Progenitor cell of endocrine pancreas (in vitro differentiated cells): ENCODE measurements around the gene TALDO1. TPM values are rescaled to one million over a fixed set of nuclear protein-coding genes. Genes with fewer than 3 reads are reported as not detected.

Experiments used
- DNase-seq: peaks from one replicate; pipeline ENCODE4 v3.0.0; 2021; ENCODE audit warnings: low spot score; ENCODE audit not compliant: unreplicated experiment
- H3K27ac Mint-ChIP-seq: 2 replicates; pipeline ENCODE4 v1.8.0; 2021; ENCODE audit warnings: mild to moderate bottlenecking, moderate library complexity, mixed read lengths
- H3K27me3 Mint-ChIP-seq: 2 replicates; pipeline ENCODE4 v1.8.0; 2021; ENCODE audit warnings: mixed read lengths
- H3K36me3 Mint-ChIP-seq: 2 replicates; pipeline ENCODE4 v1.8.0; 2022; ENCODE audit warnings: mixed read lengths; ENCODE audit not compliant: insufficient read depth
- H3K4me1 Mint-ChIP-seq: 2 replicates; pipeline ENCODE4 v1.8.0; 2021; ENCODE audit warnings: low read depth, mixed read lengths
- H3K4me3 Mint-ChIP-seq: 2 replicates; pipeline ENCODE4 v1.8.0; 2021; ENCODE audit warnings: low read depth, mild to moderate bottlenecking, moderate library complexity, mixed read lengths
- H3K9me3 Mint-ChIP-seq: 2 replicates; pipeline ENCODE4 v1.8.0; 2021; ENCODE audit warnings: low read depth, mixed read lengths
- CTCF ChIP-seq: fragments of 200-600 bp; sonication (generic); IDR thresholded peaks from one replicate; pipeline ENCODE4 v1.5.0; 2021; ENCODE audit warnings: antibody characterized with exemption, mild to moderate bottlenecking; ENCODE audit not compliant: unreplicated experiment
- total RNA-seq: library from RNA; stranded (reverse); gene quantifications from 2 replicates; pipeline ENCODE4 v1.2.1, GENCODE V29; 2021

TALDO1 gene
- total RNA-seq, 1 donor from 2014 or later = 112 TPM

- no peaks in the 10 kb centered on the region for H3K9me3 Mint-ChIP-seq
- peaks cover 25% of the 10 kb centered on the region for H3K4me1 Mint-ChIP-seq
- peak overlapping the region; percentile 81 for H3K27ac Mint-ChIP-seq
- H3K36me3 Mint-ChIP-seq = peaks cover 1% of the 10 kb centered on the region
- no peak for TF ChIP-seq CTCF
- H3K27me3 Mint-ChIP-seq = no peaks in the 10 kb centered on the region
- peak overlapping the region; percentile 67 for H3K4me3 Mint-ChIP-seq
- no peak for DNase-seq
Observed at GRCh38 chr11:707817-708420, 39.3 kb upstream of the TALDO1 start.

GRCh38 chr11:708511-708910 lies 38.8 kb upstream of the TALDO1 start:
- Mint-ChIP-seq H3K36me3 (peaks cover 1% of the 10 kb centered on the region), H3K4me1 (peaks cover 27% of the 10 kb centered on the region), H3K4me3 (no peak overlapping the region), H3K9me3 (no peaks in the 10 kb centered on the region), H3K27ac (no peak overlapping the region), H3K27me3 (no peaks in the 10 kb centered on the region)
- no peak for TF ChIP-seq CTCF
- DNase-seq = no peak

- Mint-ChIP-seq H3K9me3 (no peaks in the 10 kb centered on the region), H3K4me3 (no peak overlapping the region), H3K36me3 (peaks cover 1% of the 10 kb centered on the region), H3K27ac (no peak overlapping the region), H3K27me3 (no peaks in the 10 kb centered on the region), H3K4me1 (peaks cover 27% of the 10 kb centered on the region)
- no peak for DNase-seq
- TF ChIP-seq CTCF = no peak
Observed at GRCh38 chr11:709109-709997, 37.9 kb upstream of the TALDO1 start.

GRCh38 chr11:714436-714835 lies 32.8 kb upstream of the TALDO1 start:
- H3K4me1 Mint-ChIP-seq = peaks cover 16% of the 10 kb centered on the region
- peaks cover 4% of the 10 kb centered on the region for H3K27me3 Mint-ChIP-seq
- DNase-seq = no peak
- H3K4me3 Mint-ChIP-seq = no peak overlapping the region
- H3K27ac Mint-ChIP-seq = no peak overlapping the region
- H3K9me3 Mint-ChIP-seq = peaks cover 6% of the 10 kb centered on the region
- H3K36me3 Mint-ChIP-seq = peaks cover 10% of the 10 kb centered on the region
- TF ChIP-seq CTCF = no peak

- no peak for DNase-seq
- Mint-ChIP-seq H3K4me3 (no peak overlapping the region), H3K27ac (no peak overlapping the region), H3K27me3 (peaks cover 9% of the 10 kb centered on the region), H3K4me1 (peaks cover 2% of the 10 kb centered on the region), H3K36me3 (peaks cover 12% of the 10 kb centered on the region), H3K9me3 (peaks cover 6% of the 10 kb centered on the region)
- no peak for TF ChIP-seq CTCF
Observed at GRCh38 chr11:719214-720016, 27.8 kb upstream of the TALDO1 start.
